Gastroesophageal sphincter (tissue), 4 donors: ENCODE measurements around the gene ELN. TPM values are rescaled to one million over a fixed set of nuclear protein-coding genes. Genes with fewer than 3 reads are reported as not detected.
A peak's percentile ranks its signal among the peaks of the same experiment; 100 is the strongest.
"Not testable (repeated sequence)": the region's sequence is repeated elsewhere in the genome, so short reads cannot be mapped to it uniquely, and the experiment has no call there.

Experiments used
- ATAC-seq: fragments of 150-250 bp; one replicate; pipeline ENCODE4 v1.9.1; 2016; ENCODE audit warnings: mild to moderate bottlenecking, moderate library complexity
- H3K27ac ChIP-seq, 4 donors: fragments of 200-600 bp; sonication (generic) in 3 of 4; 1 replicate in 3 of 4; 2 replicates in 1 of 4; pipeline ENCODE4 v1.5.1; 2016 to 2019
- H3K27me3 ChIP-seq: fragments of 200-600 bp; sonication (generic); one replicate; pipeline ENCODE4 v1.5.1; 2019
- H3K36me3 ChIP-seq, 2 donors: fragments of 200-600 bp; sonication (generic); one replicate each; pipeline ENCODE4 v1.5.1; 2019; ENCODE audit warnings: control low read depth in 1 of 2
- H3K4me1 ChIP-seq, 3 donors: fragments of 200-600 bp; sonication (generic); 1 replicate in 2 of 3; 2 replicates in 1 of 3; pipeline ENCODE4 v1.5.1; 2016 to 2019; ENCODE audit warnings: control low read depth in 2 of 3
- H3K4me3 ChIP-seq, 2 donors: fragments of 200-600 bp; sonication (generic); one replicate each; pipeline ENCODE4 v1.5.1; 2019; ENCODE audit warnings: mild to moderate bottlenecking in 1 of 2, moderate library complexity in 1 of 2
- H3K9me3 ChIP-seq, 3 donors: fragments of 200-600 bp; sonication (generic); one replicate each; pipeline ENCODE4 v1.5.1; 2017 to 2019; ENCODE audit warnings: control low read depth in 2 of 3
- CTCF ChIP-seq, 4 experiments: fragments of 200-600 bp in 2 of 4; fragments of 450-650 bp in 2 of 4; sonication (generic) in 1 of 4; IDR thresholded peaks; one replicate each; pipeline ENCODE4 v1.5.1; 2017 to 2019; ENCODE audit warnings: antibody characterized with exemption in 4 of 4, mild to moderate bottlenecking in 2 of 4, moderate library complexity in 2 of 4
- EP300 ChIP-seq: sonication (generic); formaldehyde crosslinking; IDR thresholded peaks from one replicate; pipeline ENCODE4 v1.6.1; 2017; ENCODE audit warnings: antibody characterized with exemption, mild to moderate bottlenecking
- POLR2A ChIP-seq, 2 donors: fragments of 450-650 bp; IDR thresholded peaks; one replicate each; pipeline ENCODE4 v1.6.1; 2017; ENCODE audit warnings: antibody characterized with exemption in 2 of 2, mild to moderate bottlenecking in 2 of 2, moderate library complexity in 1 of 2
- POLR2AphosphoS5 ChIP-seq: sonication (generic); formaldehyde crosslinking; IDR thresholded peaks from one replicate; pipeline ENCODE4 v1.6.1; 2017; ENCODE audit warnings: antibody characterized with exemption
- WGBS, 2 donors: methylation state at CpG; one replicate each; pipeline ENCODE4 v1.1.5; 2018; ENCODE audit warnings: low coverage in 1 of 2; 5-methylcytosine and 5-hydroxymethylcytosine counted together
- total RNA-seq, 4 donors: library from RNA; depleted of rRNA; stranded (reverse); fragments of >200 nt; gene quantifications; one replicate each; pipeline ENCODE4 v1.1.0, GENCODE V29; 2016

Gene ELN
- total RNA-seq, 4 donors from 2014 or later = 316 to 703 (median 441) TPM

GRCh38 chr7:74007242-74007567 lies 20.8 kb upstream of the ELN start:
- Histone ChIP-seq H3K27me3 (no peaks in the 10 kb centered on the region), H3K9me3 (no peaks in the 10 kb centered on the region), H3K36me3 (no peaks in the 10 kb centered on the region), H3K27ac (peak overlapping the region in 3 of 4 donors; percentile 38 to 46 (median 43)), H3K4me1 (peaks cover 0 to 38% (median 10%) of the 10 kb centered on the region in 3 donors), H3K4me3 (no peak overlapping the region)
- no peak for ATAC-seq
- TF ChIP-seq CTCF (IDR thresholded peaks at IDR 0.05) (no peak), POLR2AphosphoS5 (no peak), EP300 (no peak), POLR2A (IDR thresholded peaks at IDR 0.05) (no peak)

DNA sequence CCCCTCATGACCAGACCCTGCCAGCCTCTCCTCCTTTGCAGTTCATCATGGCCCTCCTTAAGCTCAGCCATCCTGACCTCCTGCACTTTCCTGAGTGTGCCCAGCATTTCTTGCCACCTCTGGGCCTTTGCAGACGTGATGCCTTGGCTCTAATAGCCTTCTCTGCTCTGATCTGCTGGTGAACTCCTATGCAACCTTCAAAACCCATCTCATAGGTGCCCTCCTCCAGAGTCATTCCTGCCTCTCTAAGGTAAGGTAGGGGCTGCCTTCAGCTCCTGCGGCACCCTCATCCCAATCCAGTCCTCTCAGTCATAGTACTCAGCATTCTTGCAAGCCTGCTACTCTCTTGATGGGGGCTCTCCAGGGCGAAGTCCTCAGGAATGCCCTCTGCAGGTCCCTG lies 19.3 kb upstream of the ELN start:
- Histone ChIP-seq H3K27me3 (no peaks in the 10 kb centered on the region), H3K4me1 (peaks cover 4 to 37% (median 20%) of the 10 kb centered on the region in 3 donors), H3K4me3 (no peak overlapping the region), H3K9me3 (no peaks in the 10 kb centered on the region), H3K27ac (peak overlapping the region in 1 of 4 donors; percentile 43), H3K36me3 (no peaks in the 10 kb centered on the region)
- 94 to 100% methylated on average over 2 to 3 of the region's 3 CpGs for WGBS, 2 donors
- no peak for ATAC-seq
- no peak for TF ChIP-seq POLR2A (IDR thresholded peaks at IDR 0.05)
- no peak for TF ChIP-seq EP300
- TF ChIP-seq CTCF (IDR thresholded peaks at IDR 0.05) = no peak
- no peak for TF ChIP-seq POLR2AphosphoS5

DNA sequence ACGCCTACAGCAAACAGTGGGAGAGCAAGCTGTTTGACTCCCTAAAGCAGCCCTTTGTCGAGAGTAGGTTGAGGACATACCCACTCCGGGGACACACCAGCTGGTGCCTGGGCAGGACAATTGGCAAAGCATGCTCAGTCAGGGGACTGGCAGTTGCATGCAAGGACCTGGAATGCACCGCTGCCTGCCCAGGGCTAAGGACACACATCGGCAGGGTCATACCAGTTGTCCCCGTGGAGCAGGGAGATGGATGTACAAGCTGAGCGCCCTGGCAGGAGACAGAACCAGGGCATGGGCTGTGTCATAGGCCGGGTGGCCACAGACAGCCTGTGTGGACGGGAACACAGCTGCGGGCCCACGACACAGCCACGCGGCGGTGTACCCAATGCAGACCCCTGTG lies 18.3 kb upstream of the ELN start:
- no peaks in the 10 kb centered on the region for H3K36me3 ChIP-seq
- no CpG with 5 or more reads among the region's 14 CpGs for WGBS, 2 donors
- H3K27me3 ChIP-seq = no peaks in the 10 kb centered on the region
- H3K4me3 ChIP-seq = no peak overlapping the region
- H3K4me1 ChIP-seq = peaks cover 4 to 48% (median 24%) of the 10 kb centered on the region in 3 donors
- TF ChIP-seq POLR2AphosphoS5 (no peak), POLR2A (IDR thresholded peaks at IDR 0.05) (no peak), CTCF (IDR thresholded peaks at IDR 0.05) (no peak), EP300 (no peak)
- ATAC-seq = no peak
- no peaks in the 10 kb centered on the region for H3K9me3 ChIP-seq
- H3K27ac ChIP-seq = no peak overlapping the region

DNA sequence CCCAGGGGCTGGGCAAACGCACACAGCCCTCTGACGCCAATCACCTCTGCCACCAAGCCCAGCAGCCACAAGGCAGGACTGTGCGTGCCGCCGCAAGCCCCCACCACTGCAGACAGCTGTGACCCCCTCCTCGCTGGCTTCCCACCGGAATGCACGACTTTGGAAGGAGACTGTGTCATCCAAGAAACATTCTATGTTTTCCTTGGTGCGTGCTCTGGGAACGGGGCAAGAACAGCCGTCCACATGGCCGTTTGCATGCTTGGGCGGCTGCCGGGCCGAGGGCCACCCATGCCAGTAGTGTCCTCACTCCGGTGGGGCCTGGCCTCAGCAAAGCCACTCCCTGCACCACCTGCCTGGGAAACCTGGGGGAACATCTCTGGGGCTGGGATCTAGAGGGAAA lies 17.6 kb upstream of the ELN start:
- H3K4me1 ChIP-seq = peaks cover 4 to 48% (median 24%) of the 10 kb centered on the region in 3 donors
- TF ChIP-seq EP300 = no peak
- TF ChIP-seq CTCF (IDR thresholded peaks at IDR 0.05) = no peak
- TF ChIP-seq POLR2A (IDR thresholded peaks at IDR 0.05) = no peak
- TF ChIP-seq POLR2AphosphoS5 = peak; percentile 12
- H3K27me3 ChIP-seq = no peaks in the 10 kb centered on the region
- H3K36me3 ChIP-seq = no peaks in the 10 kb centered on the region
- WGBS, 2 donors = no CpG with 5 or more reads among the region's 16 CpGs
- H3K9me3 ChIP-seq = no peaks in the 10 kb centered on the region
- no peak overlapping the region for H3K27ac ChIP-seq
- no peak for ATAC-seq
- H3K4me3 ChIP-seq = no peak overlapping the region

DNA sequence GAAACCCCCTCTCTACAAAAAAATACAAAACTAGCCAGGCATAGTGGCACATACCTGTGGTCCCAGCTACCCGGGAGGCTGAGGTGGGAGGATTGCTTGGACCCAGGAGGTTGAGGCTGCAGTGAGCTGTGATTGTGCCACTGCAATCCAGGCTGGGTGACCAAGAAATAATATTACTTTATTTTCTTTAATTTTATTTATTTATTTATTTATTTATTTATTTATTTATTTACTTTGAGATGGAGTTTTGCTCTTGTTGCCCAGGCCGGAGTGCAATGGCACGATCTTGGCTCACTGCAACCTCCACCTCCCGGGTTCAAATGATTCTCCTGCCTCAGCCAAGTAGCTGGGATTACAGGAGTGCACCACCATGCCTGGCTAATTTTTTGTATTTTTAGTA lies 16.6 kb upstream of the ELN start:
- H3K4me1 ChIP-seq = peaks cover 4 to 41% (median 22%) of the 10 kb centered on the region in 3 donors
- H3K36me3 ChIP-seq, H3K4me3 ChIP-seq, H3K9me3 ChIP-seq, ATAC-seq, H3K27ac ChIP-seq, H3K27me3 ChIP-seq: not testable (repeated sequence)
- 95% methylated on average over 4 of the region's 4 CpGs; no CpG with 5 or more reads in 1 of the 2 donors for WGBS, 2 donors
